Endothelial cell of umbilical vein (primary cell): ENCODE data around the gene BNIP5. TPM values are rescaled to one million over a fixed set of nuclear protein-coding genes. Genes with fewer than 3 reads are reported as not detected.

Experiments used
- BruUV-seq: library from RNA; stranded (reverse); fragments of 400-500 nt; replicated peaks from 2 replicates; lab custom pipeline; 2021; lab: Mats Ljungman, UMichigan
- CTCF ChIA-PET: fragments of 300-600, 350-600 bp; sonication (Branson Sonifier 250); formaldehyde crosslinking; loops from one replicate; lab custom pipeline; 2021; ENCODE audit warnings: antibody characterized with exemption, inconsistent platforms; lab: Charles Lee
- POLR2A ChIA-PET: fragments of 300-600, 350-600 bp; sonication (Branson Sonifier 250); formaldehyde crosslinking; loops from one replicate; lab custom pipeline; 2021; ENCODE audit warnings: antibody characterized with exemption, inconsistent platforms; lab: Charles Lee
- DNase-seq: peaks from one replicate; pipeline ENCODE4 v3.0.0-alpha.2; 2011; ENCODE audit warnings: low read depth, low spot score
- FAIRE-seq: peaks from 2 replicates; lab custom pipeline; 2011; peaks lifted over from hg19 to GRCh38; lab: Jason Lieb, UNC
- H2AFZ ChIP-seq: 2 replicates; pipeline ENCODE4 v1.6.0; 2012; ENCODE audit warnings: low read depth, low read length, control low read depth, inconsistent platforms
- H3K27ac ChIP-seq: 2 replicates; pipeline ENCODE4 v1.5.1; 2011; ENCODE audit warnings: low read depth, mild to moderate bottlenecking, control low read depth, low read length, moderate library complexity; ENCODE audit not compliant: insufficient read depth
- H3K27me3 ChIP-seq, 2 experiments: 2 replicates each; pipeline versions ENCODE4 v1.6.0 to v1.6.1; 2011; ENCODE audit warnings: low read length in 2 of 2, mixed read lengths in 1 of 2; ENCODE audit not compliant: control insufficient read depth in 2 of 2, insufficient read depth in 2 of 2
- H3K36me3 ChIP-seq, 2 experiments: 2 replicates in 1 of 2; 3 replicates in 1 of 2; pipeline ENCODE4 v1.5.1; 2011; ENCODE audit warnings: low read length in 2 of 2, mild to moderate bottlenecking in 1 of 2, moderate library complexity in 1 of 2; ENCODE audit not compliant: control insufficient read depth in 2 of 2, insufficient read depth in 2 of 2; ENCODE audit errors: extremely low read depth in 1 of 2
- H3K4me1 ChIP-seq: 3 replicates; pipeline ENCODE4 v1.5.1; 2011; ENCODE audit warnings: mild to moderate bottlenecking, low read length; ENCODE audit not compliant: control insufficient read depth, insufficient read depth; ENCODE audit errors: extremely low read depth
- H3K4me2 ChIP-seq: 2 replicates; pipeline ENCODE4 v1.6.1; 2011; ENCODE audit warnings: low read length, control low read depth, mixed read lengths; ENCODE audit not compliant: insufficient read depth
- H3K4me3 ChIP-seq, 3 experiments: fragments of 200-600 bp in 1 of 3; sonication (generic), shearing (Covaris generic) in 1 of 3; replicated peaks in 1 of 3; 2 replicates each; pipeline ENCODE4 v1.5.1; 2011 to 2016; ENCODE audit warnings: control low read depth in 3 of 3, low read length in 3 of 3, mild to moderate bottlenecking in 2 of 3, inconsistent platforms in 1 of 3, low read depth in 1 of 3, moderate library complexity in 1 of 3; ENCODE audit not compliant: insufficient read depth in 1 of 3
- H3K79me2 ChIP-seq: 2 replicates; pipeline ENCODE4 v1.6.0; 2012; ENCODE audit warnings: low read length, inconsistent platforms; ENCODE audit not compliant: control insufficient read depth, insufficient read depth
- H3K9ac ChIP-seq: replicated peaks from 2 replicates; pipeline ENCODE3; 2011; ENCODE audit warnings: low read length, control low read depth; ENCODE audit not compliant: insufficient read depth; ENCODE audit errors: extremely low read depth
- H3K9me1 ChIP-seq: replicated peaks from 3 replicates; pipeline ENCODE4 v1.6.0; 2011; ENCODE audit warnings: mild to moderate bottlenecking, low read length; ENCODE audit not compliant: control insufficient read depth, insufficient read depth; ENCODE audit errors: extremely low read depth
- H3K9me3 ChIP-seq: replicated peaks from 2 replicates; pipeline ENCODE4 v1.5.1; 2012; ENCODE audit warnings: low read length, inconsistent platforms; ENCODE audit not compliant: control insufficient read depth, insufficient read depth
- H4K20me1 ChIP-seq: replicated peaks from 2 replicates; pipeline ENCODE3; 2011; ENCODE audit warnings: mild to moderate bottlenecking, low read length; ENCODE audit not compliant: control insufficient read depth, insufficient read depth; ENCODE audit errors: extremely low read depth
- EZH2 ChIP-seq: IDR thresholded peaks from 2 replicates; pipeline ENCODE4 v1.6.1; 2012; ENCODE audit warnings: borderline replicate concordance, low read depth, mild to moderate bottlenecking, moderate library complexity, low read length, inconsistent platforms; ENCODE audit not compliant: severe bottlenecking
- FOS ChIP-seq: IDR thresholded peaks from 2 replicates; pipeline ENCODE4 v1.6.1; 2011; ENCODE audit warnings: mild to moderate bottlenecking, low read length, moderate library complexity, borderline replicate concordance; ENCODE audit not compliant: insufficient read depth
- GATA2 ChIP-seq: IDR thresholded peaks from 2 replicates; pipeline ENCODE4 v1.7.0; 2011; ENCODE audit warnings: low read depth, mild to moderate bottlenecking, moderate library complexity, mixed read lengths, low read length; ENCODE audit not compliant: insufficient read length, insufficient read depth
- JUN ChIP-seq: IDR thresholded peaks from 2 replicates; pipeline ENCODE4 v1.6.1; 2011; ENCODE audit warnings: borderline replicate concordance, low read depth; ENCODE audit not compliant: insufficient read length, insufficient read depth
- MAX ChIP-seq: IDR thresholded peaks from 2 replicates; pipeline ENCODE4 v1.6.1; 2011; ENCODE audit not compliant: insufficient read depth, insufficient read length
- MYC ChIP-seq: IDR thresholded peaks from one replicate; pipeline ENCODE4 v1.6.1; 2011; ENCODE audit warnings: mild to moderate bottlenecking, low read depth, low read length
- POLR2A ChIP-seq: IDR thresholded peaks from 2 replicates; pipeline ENCODE4 v1.6.1; 2012; ENCODE audit warnings: low read depth, mild to moderate bottlenecking, control low read depth, low read length
- POLR2AphosphoS5 ChIP-seq: IDR thresholded peaks from 2 replicates; pipeline ENCODE4 v1.6.1; 2012; ENCODE audit warnings: low read depth, mild to moderate bottlenecking, control low read depth, low read length, moderate library complexity; ENCODE audit not compliant: insufficient read depth
- dilution Hi-C: fragments of 300-500 bp; cut with MboI; formaldehyde crosslinking; loops from one replicate; pipeline ENCODE4 v1.15.0; 2019; ENCODE audit warnings: low sequenced_read_pairs; ENCODE audit not compliant: extremely low pct_ligation_motif_present
- intact Hi-C: fragments of 100-400 bp; cut with micrococcal nuclease; formaldehyde crosslinking; loops from one replicate; pipeline ENCODE4 v1.10.0; 2022
- polyA plus RNA-seq, 4 experiments: library from polyadenylated mRNA; depleted of rRNA in 3 of 4; stranded (reverse) in 3 of 4; unstranded in 1 of 4; fragments of >200 nt; gene quantifications; 2 replicates each; pipeline versions ENCODE4 v1.2.1 to v1.2.3, GENCODE V29; 2011 to 2012; ENCODE audit warnings: missing spikeins in 1 of 4
- total RNA-seq: library from RNA; stranded (reverse); gene quantifications from 2 replicates; pipeline ENCODE4 v1.2.3, GENCODE V29; 2021
- TF ChIP-seq, protein P1 (sequence below), 2 donors: IDR thresholded peaks; 1 replicate in 1 of 2; 2 replicates in 1 of 2; pipeline ENCODE4 v1.5.1; 2011; ENCODE audit warnings: low read length in 2 of 2, mild to moderate bottlenecking in 2 of 2, moderate library complexity in 2 of 2, control low read depth in 1 of 2, inconsistent platforms in 1 of 2, low read depth in 1 of 2; ENCODE audit not compliant: insufficient read depth in 1 of 2; ENCODE audit errors: extremely low read depth in 1 of 2

Gene BNIP5
- total and polyA plus RNA-seq, 2 donors (not counting 3 experiments of a cell fraction or from before 2014, with no cell fraction given), result not detected

DNA sequence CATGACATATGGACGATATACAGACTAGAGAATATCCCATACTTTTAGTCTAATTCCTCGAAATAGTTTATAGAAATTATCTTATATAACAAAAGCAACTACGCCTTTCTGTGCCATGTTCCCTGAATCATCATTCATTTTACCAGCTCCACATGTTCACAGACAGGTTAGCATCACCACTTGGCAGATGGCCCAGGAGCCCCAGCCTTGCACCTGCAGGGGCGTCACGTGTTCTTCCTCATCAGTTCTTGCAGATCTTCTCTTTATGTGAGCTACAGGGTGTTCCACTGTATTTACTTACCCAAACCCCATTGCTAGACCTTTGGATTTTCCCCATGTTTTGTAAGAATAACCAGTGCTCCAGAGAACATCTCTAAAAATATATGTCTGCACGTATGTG is 12.6 kb upstream of the BNIP5 start:
- no peaks in the 10 kb centered on the region for H3K9me3 ChIP-seq
- BruUV-seq, result no TSS peak
- peaks cover 31% of the 10 kb centered on the region for H3K4me1 ChIP-seq
- H3K27me3 ChIP-seq, result peaks cover 0 to 20% of the 10 kb centered on the region in 2 experiments
- no peak for FAIRE-seq
- peak overlapping the region; percentile 42 for H3K9ac ChIP-seq
- intact Hi-C loops (no loop called here), dilution Hi-C loops (no loop called here)
- CTCF ChIA-PET, result interaction anchor here (1.5 to 13.2 kb wide), 5 partner anchors 8 to 47 kb away, joined by 4 to 373 read pairs (median 22); no protein-coding TSS in a partner anchor
- no peak for DNase-seq
- H3K9me1 ChIP-seq, result no peaks in the 10 kb centered on the region
- POLR2A ChIA-PET, result no interaction called here
- no peak overlapping the region for H2AFZ ChIP-seq
- no peak overlapping the region for H3K4me3 ChIP-seq
- no peaks in the 10 kb centered on the region for H3K36me3 ChIP-seq
- H3K79me2 ChIP-seq, result no peaks in the 10 kb centered on the region
- TF ChIP-seq MYC (no peak), POLR2AphosphoS5 (no peak), FOS (no peak), EZH2 (no peak), POLR2A (no peak), MAX (no peak), GATA2 (no peak), JUN (no peak)
- TF ChIP-seq, protein P1, sequence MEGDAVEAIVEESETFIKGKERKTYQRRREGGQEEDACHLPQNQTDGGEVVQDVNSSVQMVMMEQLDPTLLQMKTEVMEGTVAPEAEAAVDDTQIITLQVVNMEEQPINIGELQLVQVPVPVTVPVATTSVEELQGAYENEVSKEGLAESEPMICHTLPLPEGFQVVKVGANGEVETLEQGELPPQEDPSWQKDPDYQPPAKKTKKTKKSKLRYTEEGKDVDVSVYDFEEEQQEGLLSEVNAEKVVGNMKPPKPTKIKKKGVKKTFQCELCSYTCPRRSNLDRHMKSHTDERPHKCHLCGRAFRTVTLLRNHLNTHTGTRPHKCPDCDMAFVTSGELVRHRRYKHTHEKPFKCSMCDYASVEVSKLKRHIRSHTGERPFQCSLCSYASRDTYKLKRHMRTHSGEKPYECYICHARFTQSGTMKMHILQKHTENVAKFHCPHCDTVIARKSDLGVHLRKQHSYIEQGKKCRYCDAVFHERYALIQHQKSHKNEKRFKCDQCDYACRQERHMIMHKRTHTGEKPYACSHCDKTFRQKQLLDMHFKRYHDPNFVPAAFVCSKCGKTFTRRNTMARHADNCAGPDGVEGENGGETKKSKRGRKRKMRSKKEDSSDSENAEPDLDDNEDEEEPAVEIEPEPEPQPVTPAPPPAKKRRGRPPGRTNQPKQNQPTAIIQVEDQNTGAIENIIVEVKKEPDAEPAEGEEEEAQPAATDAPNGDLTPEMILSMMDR (IDR thresholded peaks at IDR 0.05; ENCODE audit: extremely low read depth in 1 of 2, insufficient read depth in 1 of 2, low read depth in 1 of 2, low read length in 2 of 2), result no peak
- H3K4me2 ChIP-seq, result no peak overlapping the region
- H3K27ac ChIP-seq, result peak overlapping the region; percentile 98
- H4K20me1 ChIP-seq, result no peaks in the 10 kb centered on the region
